IgD-negative memory B cell (primary cell): ENCODE measurements around the gene CDK13. TPM values are rescaled to one million over a fixed set of nuclear protein-coding genes. Genes with fewer than 3 reads are reported as not detected.
"Not testable (repeated sequence)": the region's sequence is repeated elsewhere in the genome, so short reads cannot be mapped to it uniquely, and the experiment has no call there.

Experiments used
- H3K27ac Mint-ChIP-seq, 3 donors: one replicate each; pipeline ENCODE4 v1.8.0; 2020 to 2022; ENCODE audit warnings: mild to moderate bottlenecking in 3 of 3, mixed read lengths in 3 of 3, moderate library complexity in 1 of 3
- H3K27me3 Mint-ChIP-seq: one replicate; pipeline ENCODE4 v1.8.0; 2021; ENCODE audit warnings: mixed read lengths
- H3K36me3 Mint-ChIP-seq: one replicate; pipeline ENCODE4 v1.8.0; 2020; ENCODE audit warnings: mild to moderate bottlenecking, mixed read lengths
- H3K4me1 Mint-ChIP-seq, 3 donors: one replicate each; pipeline ENCODE4 v1.8.0; 2020 to 2022; ENCODE audit warnings: mixed read lengths in 3 of 3, mild to moderate bottlenecking in 1 of 3
- H3K4me3 Mint-ChIP-seq, 4 donors: one replicate each; pipeline ENCODE4 v1.8.0; 2020 to 2022; ENCODE audit warnings: mild to moderate bottlenecking in 4 of 4, mixed read lengths in 4 of 4, moderate library complexity in 3 of 4
- H3K9me3 Mint-ChIP-seq, 3 donors: one replicate each; pipeline ENCODE4 v1.8.0; 2020 to 2021; ENCODE audit warnings: mixed read lengths in 3 of 3, mild to moderate bottlenecking in 1 of 3
- polyA plus RNA-seq: library from polyadenylated mRNA; unstranded; fragments of 300-500 nt; fragmentation: Illumina TruSeq; gene quantifications from one replicate; pipeline ENCODE4 v1.2.3, GENCODE V29; 2021

The CDK13 gene
- polyA plus RNA-seq, 1 donor from 2014 or later: 64.6 TPM

GRCh38 chr7:40077849-40078248, 127.8 kb downstream of the CDK13 start:
- Mint-ChIP-seq H3K36me3 (no peaks in the 10 kb centered on the region), H3K9me3 (no peaks in the 10 kb centered on the region), H3K27me3 (no peaks in the 10 kb centered on the region), H3K4me1 (peaks cover 0 to 8% (median 0%) of the 10 kb centered on the region in 3 donors), H3K4me3 (no peak overlapping the region), H3K27ac (no peak overlapping the region)

GRCh38 chr7:40092182-40092581, 142.1 kb downstream of the CDK13 start:
- no peaks in the 10 kb centered on the region for H3K27me3 Mint-ChIP-seq
- H3K4me3 Mint-ChIP-seq: no peak overlapping the region
- peaks cover 5% of the 10 kb centered on the region for H3K36me3 Mint-ChIP-seq
- no peaks in the 10 kb centered on the region for H3K9me3 Mint-ChIP-seq
- H3K27ac Mint-ChIP-seq: no peak overlapping the region
- no peaks in the 10 kb centered on the region for H3K4me1 Mint-ChIP-seq

DNA sequence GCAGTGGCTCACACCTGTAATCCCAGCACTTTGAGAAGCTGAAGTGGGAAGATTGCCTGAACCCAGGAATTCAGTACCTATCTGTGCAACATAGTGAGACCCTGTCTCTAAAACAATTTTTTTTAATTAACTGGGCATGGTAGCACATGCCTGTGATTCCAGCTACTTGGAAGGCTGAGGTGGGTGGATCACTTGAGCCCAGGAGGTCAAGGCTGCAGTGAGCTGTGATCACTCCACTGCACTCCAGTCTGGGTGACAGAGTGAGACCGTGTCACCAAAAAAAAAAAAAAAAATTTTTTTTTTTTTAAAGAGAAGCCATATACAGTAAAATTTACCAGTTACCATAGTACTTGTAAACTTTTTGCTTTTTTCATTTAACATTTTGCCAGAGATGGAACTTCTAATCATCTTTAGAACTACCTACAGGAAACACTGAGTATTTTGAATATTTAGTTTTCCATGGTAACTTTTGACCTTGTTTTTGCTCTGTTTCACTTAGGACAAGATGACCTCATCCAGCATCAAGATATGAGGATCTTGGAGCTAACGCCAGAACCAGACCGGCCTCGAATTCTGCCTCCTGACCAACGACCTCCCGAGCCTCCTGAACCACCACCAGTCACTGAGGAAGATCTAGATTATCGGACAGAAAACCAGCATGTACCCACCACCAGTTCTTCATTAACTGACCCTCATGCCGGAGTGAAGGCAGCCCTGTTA, 143.7 kb downstream of the CDK13 start:
- Mint-ChIP-seq H3K27me3 (no peaks in the 10 kb centered on the region), H3K4me3 (peak overlapping the region in 1 of 4 donors; percentile 49), H3K4me1 (no peaks in the 10 kb centered on the region), H3K27ac (peak overlapping the region in 1 of 3 donors; percentile 30), H3K9me3 (no peaks in the 10 kb centered on the region), H3K36me3 (peaks cover 3% of the 10 kb centered on the region)

- H3K27me3 Mint-ChIP-seq: no peaks in the 10 kb centered on the region
- peaks cover 3% of the 10 kb centered on the region for H3K36me3 Mint-ChIP-seq
- peaks cover 0 to 1% (median 0%) of the 10 kb centered on the region in 3 donors for H3K4me1 Mint-ChIP-seq
- no peak overlapping the region for H3K27ac Mint-ChIP-seq
- no peaks in the 10 kb centered on the region for H3K9me3 Mint-ChIP-seq
- H3K4me3 Mint-ChIP-seq: no peak overlapping the region
Measured at GRCh38 chr7:40095230-40095629, 145.2 kb downstream of the CDK13 start.

GRCh38 chr7:40095695-40096327, 145.8 kb downstream of the CDK13 start:
- H3K4me1 Mint-ChIP-seq: peaks cover 0 to 1% (median 0%) of the 10 kb centered on the region in 3 donors
- no peaks in the 10 kb centered on the region for H3K27me3 Mint-ChIP-seq
- H3K9me3 Mint-ChIP-seq: no peaks in the 10 kb centered on the region
- H3K27ac Mint-ChIP-seq: no peak overlapping the region
- H3K36me3 Mint-ChIP-seq: peaks cover 3% of the 10 kb centered on the region
- no peak overlapping the region for H3K4me3 Mint-ChIP-seq

DNA sequence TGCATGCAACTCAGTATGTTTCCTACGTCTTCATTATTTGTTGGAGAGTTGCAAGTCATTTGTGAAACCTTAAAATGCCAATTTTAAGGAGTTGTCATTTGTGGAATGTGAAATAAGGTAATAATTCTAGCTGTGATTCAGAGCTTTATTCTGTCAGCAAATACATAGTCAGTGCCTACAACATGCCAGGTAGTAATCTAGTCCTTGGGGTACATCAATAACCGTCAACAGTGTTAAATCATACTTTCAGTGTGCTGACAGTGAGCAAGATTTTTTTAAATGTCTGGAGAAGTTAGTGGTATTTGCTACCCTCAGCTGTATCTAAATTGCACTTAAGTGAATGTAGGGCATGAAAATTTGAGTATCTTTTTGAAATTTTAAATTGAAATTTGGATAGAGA, 147.7 kb downstream of the CDK13 start:
- Mint-ChIP-seq H3K4me1 (peaks cover 0 to 1% (median 0%) of the 10 kb centered on the region in 3 donors), H3K36me3 (peaks cover 3% of the 10 kb centered on the region), H3K27ac (peak overlapping the region in 1 of 3 donors; percentile 48), H3K4me3 (no peak overlapping the region), H3K9me3 (no peaks in the 10 kb centered on the region), H3K27me3 (no peaks in the 10 kb centered on the region)

- H3K27ac Mint-ChIP-seq: no peak overlapping the region
- H3K9me3 Mint-ChIP-seq: no peaks in the 10 kb centered on the region
Measured at GRCh38 chr7:40098810-40099209, 148.8 kb downstream of the CDK13 start.

GRCh38 chr7:40099837-40100236, 149.8 kb downstream of the CDK13 start:
- no peaks in the 10 kb centered on the region for H3K27me3 Mint-ChIP-seq
- H3K9me3 Mint-ChIP-seq: no peaks in the 10 kb centered on the region
- H3K4me3 Mint-ChIP-seq: no peak overlapping the region
- peaks cover 2% of the 10 kb centered on the region for H3K36me3 Mint-ChIP-seq
- peaks cover 0 to 1% (median 0%) of the 10 kb centered on the region in 3 donors for H3K4me1 Mint-ChIP-seq
- no peak overlapping the region for H3K27ac Mint-ChIP-seq

More at GRCh38 chr7:40098810-40099209, 148.8 kb downstream of the CDK13 start:
- H3K36me3 Mint-ChIP-seq: peaks cover 2% of the 10 kb centered on the region
- H3K4me3 Mint-ChIP-seq: no peak overlapping the region
- no peaks in the 10 kb centered on the region for H3K27me3 Mint-ChIP-seq
- H3K4me1 Mint-ChIP-seq: peaks cover 0 to 1% (median 0%) of the 10 kb centered on the region in 3 donors

GRCh38 chr7:40101201-40101600, 151.1 kb downstream of the CDK13 start:
- no peak overlapping the region for H3K4me3 Mint-ChIP-seq
- no peak overlapping the region for H3K27ac Mint-ChIP-seq
- peaks cover 2% of the 10 kb centered on the region for H3K36me3 Mint-ChIP-seq
- peaks cover 0 to 3% (median 0%) of the 10 kb centered on the region in 3 donors for H3K4me1 Mint-ChIP-seq
- no peaks in the 10 kb centered on the region for H3K9me3 Mint-ChIP-seq
- no peaks in the 10 kb centered on the region for H3K27me3 Mint-ChIP-seq

DNA sequence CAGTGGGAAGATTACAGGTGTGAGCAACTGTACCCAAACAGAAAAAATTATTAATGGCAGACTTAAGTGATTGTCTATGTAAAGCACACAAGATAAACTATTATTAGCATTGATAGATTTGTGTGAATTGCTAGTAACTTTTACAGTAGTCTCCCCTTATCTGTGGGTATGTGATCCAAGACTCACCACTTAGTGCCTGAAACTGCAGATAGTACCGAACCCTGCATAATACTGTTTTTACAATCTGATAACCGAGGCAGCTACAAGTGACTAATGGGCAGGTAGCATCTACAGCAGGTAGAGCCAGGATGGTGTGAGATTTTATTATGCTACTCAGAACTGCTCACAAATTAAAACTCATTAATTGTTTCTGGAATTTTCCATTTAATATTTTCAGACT, 152.8 kb downstream of the CDK13 start:
- no peaks in the 10 kb centered on the region for H3K9me3 Mint-ChIP-seq
- H3K27me3 Mint-ChIP-seq: no peaks in the 10 kb centered on the region

DNA sequence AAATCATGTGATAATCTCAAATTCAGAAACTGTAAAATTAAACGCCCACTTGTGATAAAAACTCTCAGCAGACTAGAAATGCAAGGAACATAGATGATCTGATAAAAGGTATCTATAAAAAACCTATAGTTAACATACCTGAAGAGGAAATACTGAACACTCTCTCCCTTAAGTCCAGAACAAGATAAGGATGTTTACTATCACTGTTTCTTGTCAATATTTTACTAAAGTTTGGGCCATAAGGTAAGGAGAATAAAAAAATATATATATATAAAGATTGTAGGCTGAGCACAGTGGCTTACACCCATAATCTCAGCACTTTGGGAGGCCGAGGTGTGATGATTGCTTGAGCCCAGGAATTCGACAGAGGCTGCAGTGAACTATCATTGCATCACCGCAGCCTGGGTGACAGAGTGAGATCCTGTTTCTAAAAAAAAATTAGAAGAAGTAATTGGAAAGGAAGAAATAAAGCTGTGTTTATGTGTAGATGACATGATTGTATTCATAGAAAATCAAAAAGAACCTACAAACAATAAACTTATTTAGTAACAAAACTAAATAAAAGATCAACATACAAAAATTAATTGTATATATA, 155.9 kb downstream of the CDK13 start:
- peaks cover 1 to 6% (median 3%) of the 10 kb centered on the region in 3 donors for H3K4me1 Mint-ChIP-seq
- H3K27me3 Mint-ChIP-seq: no peaks in the 10 kb centered on the region
- H3K27ac Mint-ChIP-seq: no peak overlapping the region
- H3K9me3 Mint-ChIP-seq: no peaks in the 10 kb centered on the region
- peaks cover 5% of the 10 kb centered on the region for H3K36me3 Mint-ChIP-seq
- no peak overlapping the region for H3K4me3 Mint-ChIP-seq

More for the DNA sequence above, 152.8 kb downstream of the CDK13 start:
- Mint-ChIP-seq H3K4me3 (no peak overlapping the region), H3K36me3 (peaks cover 2% of the 10 kb centered on the region), H3K4me1 (peaks cover 0 to 3% (median 0%) of the 10 kb centered on the region in 3 donors), H3K27ac (no peak overlapping the region)

DNA sequence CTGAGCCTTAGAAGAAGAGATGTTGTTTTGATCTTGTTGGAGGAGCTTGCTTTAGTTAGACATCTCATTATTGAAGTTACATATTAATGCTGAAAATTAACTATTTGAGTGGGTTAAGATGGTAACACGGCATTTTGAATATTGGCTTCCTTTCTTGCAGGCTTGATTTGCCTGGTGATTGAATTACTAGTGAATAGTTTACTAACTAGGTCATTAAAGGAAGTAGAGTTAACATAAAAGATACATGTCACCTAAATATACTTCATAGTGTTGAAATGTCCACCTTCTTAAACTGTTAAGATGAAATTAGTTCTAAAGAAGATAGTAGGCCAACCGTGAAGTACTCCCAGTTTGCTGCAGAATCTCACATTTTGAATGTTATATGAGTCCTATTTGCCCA, 165.9 kb downstream of the CDK13 start:
- Mint-ChIP-seq H3K36me3 (peaks cover 6% of the 10 kb centered on the region), H3K4me3 (no peak overlapping the region), H3K4me1 (peaks cover 0 to 6% (median 4%) of the 10 kb centered on the region in 3 donors), H3K27me3 (no peaks in the 10 kb centered on the region), H3K27ac (peak overlapping the region in 1 of 3 donors; percentile 9), H3K9me3 (no peaks in the 10 kb centered on the region)

GRCh38 chr7:40117199-40117598, 167.1 kb downstream of the CDK13 start:
- H3K27me3 Mint-ChIP-seq, H3K36me3 Mint-ChIP-seq, H3K4me1 Mint-ChIP-seq, H3K9me3 Mint-ChIP-seq, H3K4me3 Mint-ChIP-seq, H3K27ac Mint-ChIP-seq: not testable (repeated sequence)

GRCh38 chr7:40118201-40118600, 168.1 kb downstream of the CDK13 start:
- not testable (repeated sequence) for H3K27me3 Mint-ChIP-seq, H3K27ac Mint-ChIP-seq, H3K4me1 Mint-ChIP-seq, H3K9me3 Mint-ChIP-seq, H3K36me3 Mint-ChIP-seq, H3K4me3 Mint-ChIP-seq

DNA sequence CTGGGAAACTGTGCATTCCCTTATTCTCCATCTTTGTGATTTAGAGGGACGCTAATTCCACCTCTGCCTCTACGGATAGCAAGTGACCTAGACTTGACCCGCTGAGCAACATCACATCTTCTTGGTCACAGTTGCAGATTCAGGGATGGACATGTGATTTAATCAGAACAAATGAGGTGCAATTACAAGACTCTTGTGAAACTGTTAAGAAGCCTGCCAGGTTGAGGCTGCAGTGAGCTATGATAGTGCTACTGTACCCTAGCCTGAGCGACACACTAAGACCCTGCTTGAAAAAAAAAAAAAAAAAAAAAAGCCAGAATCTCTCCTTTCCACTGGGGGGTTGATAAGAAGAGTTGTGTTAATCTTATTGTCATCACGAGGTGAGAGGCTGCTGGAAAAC, 170.0 kb downstream of the CDK13 start:
- H3K4me3 Mint-ChIP-seq: no peak overlapping the region
- H3K9me3 Mint-ChIP-seq: no peaks in the 10 kb centered on the region
- peaks cover 0 to 3% (median 0%) of the 10 kb centered on the region in 3 donors for H3K4me1 Mint-ChIP-seq
- no peaks in the 10 kb centered on the region for H3K27me3 Mint-ChIP-seq
- peaks cover 2% of the 10 kb centered on the region for H3K36me3 Mint-ChIP-seq
- no peak overlapping the region for H3K27ac Mint-ChIP-seq
